MM.1S (cell line): ENCODE data around the gene NOB1.
"Not testable (repeated sequence)": the region's sequence is repeated elsewhere in the genome, so short reads cannot be mapped to it uniquely, and the experiment has no call there.

ENCODE experiments used
- DNase-seq: peaks from one replicate; pipeline ENCODE4 v3.0.0-alpha.2; 2015
- H2AFZ ChIP-seq: fragments of 300-600 bp; sonication (generic); 2 replicates; pipeline ENCODE4 v1.6.0; 2016; ENCODE audit warnings: antibody characterized with exemption, low read length
- H3F3A ChIP-seq: fragments of 300-600 bp; sonication (generic); 2 replicates; pipeline ENCODE4 v1.6.1; 2016; ENCODE audit warnings: mild to moderate bottlenecking, antibody characterized with exemption, low read length, moderate library complexity, mixed read lengths; ENCODE audit not compliant: insufficient read depth
- H3K27ac ChIP-seq: fragments of 300-600 bp; sonication (generic); 2 replicates; pipeline ENCODE4 v1.5.1; 2016; ENCODE audit warnings: mild to moderate bottlenecking, low read length
- H3K27me3 ChIP-seq: fragments of 300-600 bp; sonication (generic); replicated peaks from 2 replicates; pipeline ENCODE4 v1.6.0; 2016; ENCODE audit warnings: low read length; ENCODE audit not compliant: insufficient read depth
- H3K36me3 ChIP-seq: fragments of 300-600 bp; sonication (generic); replicated peaks from 2 replicates; pipeline ENCODE4 v1.6.1; 2016; ENCODE audit warnings: mild to moderate bottlenecking, low read length, mixed read lengths; ENCODE audit not compliant: insufficient read depth
- H3K4me1 ChIP-seq: fragments of 300-600 bp; sonication (generic); 2 replicates; pipeline ENCODE4 v1.6.1; 2016; ENCODE audit warnings: low read length, mixed read lengths
- H3K4me2 ChIP-seq: fragments of 300-600 bp; sonication (generic); 2 replicates; pipeline ENCODE4 v1.6.0; 2016; ENCODE audit warnings: low read depth, low read length
- H3K4me3 ChIP-seq: fragments of 300-600 bp; sonication (generic); 2 replicates; pipeline ENCODE4 v1.5.1; 2016; ENCODE audit warnings: low read length, mixed read lengths
- H3K79me2 ChIP-seq: fragments of 300-600 bp; sonication (generic); 2 replicates; pipeline ENCODE4 v1.6.1; 2016; ENCODE audit warnings: mixed run types, low read length, mixed read lengths
- H3K9ac ChIP-seq: fragments of 300-600 bp; sonication (generic); 2 replicates; pipeline ENCODE4 v1.6.1; 2016; ENCODE audit warnings: low read length, mixed read lengths
- H3K9me2 ChIP-seq: fragments of 300-600 bp; sonication (generic); replicated peaks from 2 replicates; pipeline ENCODE4 v1.6.1; 2016; ENCODE audit warnings: mild to moderate bottlenecking, low read length, mixed read lengths; ENCODE audit not compliant: insufficient read depth
- H3K9me3 ChIP-seq: fragments of 300-600 bp; sonication (generic); replicated peaks from 2 replicates; pipeline ENCODE4 v1.6.1; 2016; ENCODE audit warnings: mild to moderate bottlenecking, low read length, mixed read lengths; ENCODE audit not compliant: insufficient read depth
- H4K20me1 ChIP-seq: fragments of 300-600 bp; sonication (generic); 2 replicates; pipeline ENCODE4 v1.6.1; 2016; ENCODE audit warnings: mild to moderate bottlenecking, low read length, moderate library complexity, mixed read lengths; ENCODE audit not compliant: insufficient read depth
- EZH2 ChIP-seq: fragments of 300-600 bp; sonication (generic); optimal IDR thresholded peaks from 2 replicates; pipeline ENCODE3; 2017; ENCODE audit warnings: low read depth, mild to moderate bottlenecking, antibody characterized with exemption, low read length, mixed read lengths
- EZH2phosphoT487 ChIP-seq: fragments of 300-600 bp; sonication (generic); IDR thresholded peaks from 2 replicates; pipeline ENCODE4 v1.6.1; 2018; ENCODE audit warnings: antibody characterized with exemption, low read length
- TF ChIP-seq, protein P1 (sequence below): fragments of 300-600 bp; sonication (generic); IDR thresholded peaks from 2 replicates; pipeline ENCODE4 v1.5.1; 2016; ENCODE audit warnings: antibody characterized with exemption, low read length, mixed read lengths

The NOB1 gene

DNA sequence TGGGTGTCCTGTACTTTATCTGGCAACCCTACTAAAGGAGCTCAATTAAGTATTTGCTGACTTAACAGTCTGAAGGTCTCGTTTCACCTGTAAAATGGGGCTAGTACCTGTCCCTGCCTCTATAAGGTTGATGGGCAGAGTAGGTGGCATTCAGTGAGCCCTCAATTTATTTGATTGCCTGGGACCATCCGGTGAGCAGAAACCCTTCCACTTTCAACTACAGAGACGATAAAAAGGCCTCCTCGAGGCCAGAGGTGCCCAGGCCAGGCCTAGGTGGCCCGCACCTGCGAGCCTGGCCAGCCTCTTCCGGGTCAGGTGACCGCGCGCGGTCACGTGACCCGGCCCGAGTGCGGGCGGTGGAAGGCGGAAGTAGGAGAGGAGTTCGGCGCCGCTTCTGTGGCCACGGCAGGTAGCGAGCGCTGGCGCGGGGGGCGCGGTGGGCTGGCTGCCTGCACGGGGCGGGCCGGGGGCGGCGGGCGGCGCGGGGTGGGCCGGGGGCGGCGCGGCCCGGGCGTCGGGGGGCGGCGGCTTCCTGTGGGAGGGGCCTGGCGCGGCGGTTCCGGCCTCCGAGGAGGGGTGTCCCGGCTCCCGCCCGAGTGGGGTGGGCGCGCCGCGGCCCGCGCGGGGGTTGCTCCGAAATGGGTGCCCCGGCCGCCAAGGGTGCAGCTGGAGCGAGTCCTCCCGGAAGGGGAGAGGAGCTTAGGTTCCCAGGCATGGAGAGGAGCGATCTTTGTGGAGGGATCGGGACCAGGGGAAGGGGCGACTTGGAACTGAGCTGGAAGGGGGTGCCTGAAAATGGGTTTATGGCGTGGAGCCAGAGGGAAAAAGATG lies 7.5 kb upstream of the NOB1 start, which contains the start of gene WWP2:
Gene WWP2 (plus strand): TSS at position 350 of the 831 bp plus-strand sequence. CDS start 24,679 bp downstream, outside the sequence.
- peak within 1 kb of the TSS; percentile 77 for H3K4me2 ChIP-seq
- TF ChIP-seq, protein P1, sequence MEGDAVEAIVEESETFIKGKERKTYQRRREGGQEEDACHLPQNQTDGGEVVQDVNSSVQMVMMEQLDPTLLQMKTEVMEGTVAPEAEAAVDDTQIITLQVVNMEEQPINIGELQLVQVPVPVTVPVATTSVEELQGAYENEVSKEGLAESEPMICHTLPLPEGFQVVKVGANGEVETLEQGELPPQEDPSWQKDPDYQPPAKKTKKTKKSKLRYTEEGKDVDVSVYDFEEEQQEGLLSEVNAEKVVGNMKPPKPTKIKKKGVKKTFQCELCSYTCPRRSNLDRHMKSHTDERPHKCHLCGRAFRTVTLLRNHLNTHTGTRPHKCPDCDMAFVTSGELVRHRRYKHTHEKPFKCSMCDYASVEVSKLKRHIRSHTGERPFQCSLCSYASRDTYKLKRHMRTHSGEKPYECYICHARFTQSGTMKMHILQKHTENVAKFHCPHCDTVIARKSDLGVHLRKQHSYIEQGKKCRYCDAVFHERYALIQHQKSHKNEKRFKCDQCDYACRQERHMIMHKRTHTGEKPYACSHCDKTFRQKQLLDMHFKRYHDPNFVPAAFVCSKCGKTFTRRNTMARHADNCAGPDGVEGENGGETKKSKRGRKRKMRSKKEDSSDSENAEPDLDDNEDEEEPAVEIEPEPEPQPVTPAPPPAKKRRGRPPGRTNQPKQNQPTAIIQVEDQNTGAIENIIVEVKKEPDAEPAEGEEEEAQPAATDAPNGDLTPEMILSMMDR: no peak
- TF ChIP-seq EZH2: no peak
- TF ChIP-seq EZH2phosphoT487: no peak
- peak within 1 kb of the TSS; percentile 93 for H3K9ac ChIP-seq
- DNase-seq: peak; percentile 89
- H3K4me3 ChIP-seq: peak within 1 kb of the TSS; percentile 95
- H3F3A ChIP-seq: peaks cover 14% of the 10 kb centered on the region; the same call in 1 of the 2 replicates
- H3K4me1 ChIP-seq: peaks cover 13% of the 10 kb centered on the region
- peak within 1 kb of the TSS; percentile 72; the same call in 1 of the 2 replicates for H3K27ac ChIP-seq
- H3K9me3 ChIP-seq: no peaks in the 10 kb centered on the region
- no peaks in the 10 kb centered on the region for H4K20me1 ChIP-seq
- H3K9me2 ChIP-seq: no peaks in the 10 kb centered on the region
- no peaks in the 10 kb centered on the region for H3K27me3 ChIP-seq
- no peaks in the 10 kb centered on the region for H3K36me3 ChIP-seq
- peaks cover 48% of the 10 kb centered on the region for H3K79me2 ChIP-seq
- H2AFZ ChIP-seq: peak within 1 kb of the TSS; percentile 85

DNA sequence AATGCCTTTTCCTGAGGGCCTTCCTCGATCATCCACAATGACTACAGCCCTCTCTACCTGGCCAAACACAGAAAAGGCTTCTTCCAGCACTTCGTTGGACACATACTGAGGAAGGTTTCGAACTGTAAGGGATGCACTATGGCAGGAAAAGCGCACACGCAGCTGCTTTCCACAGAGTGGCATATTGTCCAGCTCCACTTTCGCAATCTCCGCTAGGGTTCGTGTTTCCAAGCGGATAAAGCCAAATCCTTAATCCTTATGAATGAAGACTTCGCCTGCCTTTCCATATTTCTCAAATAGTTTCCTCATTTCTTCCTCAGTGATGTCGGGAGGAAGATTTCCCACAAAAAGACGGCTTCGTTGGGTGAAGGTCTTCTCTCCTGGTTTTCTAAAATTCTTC lies 2.6 kb upstream of the NOB1 start:
- H3K4me1 ChIP-seq: peaks cover 11% of the 10 kb centered on the region; the same call in 1 of the 2 replicates
- H4K20me1 ChIP-seq, H3K27ac ChIP-seq, H3K9me2 ChIP-seq, H3K9ac ChIP-seq, H3K9me3 ChIP-seq, H3F3A ChIP-seq, H3K4me3 ChIP-seq, H3K36me3 ChIP-seq, H3K27me3 ChIP-seq, H3K4me2 ChIP-seq, DNase-seq, H2AFZ ChIP-seq: not testable (repeated sequence)
- H3K79me2 ChIP-seq: peaks cover 24% of the 10 kb centered on the region

DNA sequence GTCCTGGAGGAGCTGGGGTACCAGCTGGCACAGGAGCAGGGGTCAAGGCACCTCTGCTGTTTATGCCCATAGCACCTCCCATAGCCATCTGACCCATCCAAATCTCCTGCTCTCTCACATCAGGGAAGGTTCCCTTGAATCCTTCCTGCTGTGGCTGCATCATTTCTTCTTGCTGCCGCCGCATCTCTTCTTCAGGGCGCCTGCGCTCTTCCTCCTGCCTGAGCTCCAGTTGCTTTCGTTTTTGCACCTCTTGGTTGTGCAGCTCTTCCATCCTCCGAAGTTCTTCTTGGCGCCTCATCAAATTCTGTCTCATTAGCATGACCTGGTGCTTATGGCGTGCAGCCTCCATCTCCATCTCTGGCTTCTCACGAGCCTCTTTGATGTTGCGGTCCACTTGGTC lies 2.0 kb upstream of the NOB1 start:
- Histone ChIP-seq H3K4me1 (peaks cover 9% of the 10 kb centered on the region; the same call in 1 of the 2 replicates), H3K27ac (no peak overlapping the region), H3K9me2 (no peaks in the 10 kb centered on the region), H3K4me3 (no peak overlapping the region), H3K79me2 (peaks cover 30% of the 10 kb centered on the region), H3K4me2 (no peak overlapping the region), H4K20me1 (no peaks in the 10 kb centered on the region), H3K9me3 (no peaks in the 10 kb centered on the region), H3K27me3 (no peaks in the 10 kb centered on the region), H2AFZ (no peak overlapping the region), H3F3A (peaks cover 7% of the 10 kb centered on the region; the same call in 1 of the 2 replicates), H3K9ac (no peak overlapping the region), H3K36me3 (no peaks in the 10 kb centered on the region)
- TF ChIP-seq EZH2phosphoT487 (no peak), EZH2 (no peak)
- TF ChIP-seq, protein P1: no peak
- no peak for DNase-seq

DNA sequence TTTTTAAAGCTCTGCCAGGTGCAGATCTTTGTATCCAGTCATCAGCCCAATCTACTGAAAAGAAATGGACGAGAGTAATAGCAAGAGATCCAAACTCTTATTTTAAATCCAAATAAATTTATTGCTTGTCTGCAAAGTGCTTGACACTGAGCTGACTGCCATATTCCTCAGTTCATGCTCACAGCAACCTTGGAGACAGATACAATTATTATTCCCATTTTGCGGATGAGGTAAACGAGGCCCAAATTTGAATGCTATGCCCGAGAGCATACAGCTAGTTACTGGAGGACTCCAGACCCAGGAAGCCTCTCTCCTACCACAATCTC lies 620 bp downstream of the NOB1 start:
- Histone ChIP-seq H3K9me3 (no peaks in the 10 kb centered on the region), H2AFZ (peak overlapping the region; percentile 75), H3K27me3 (no peaks in the 10 kb centered on the region), H3K36me3 (peaks cover 2% of the 10 kb centered on the region; the same call in 1 of the 2 replicates), H3K9me2 (no peaks in the 10 kb centered on the region), H3F3A (peaks cover 4% of the 10 kb centered on the region; the same call in 1 of the 2 replicates), H3K4me2 (peak overlapping the region; percentile 85), H3K27ac (peak overlapping the region; percentile 33), H4K20me1 (no peaks in the 10 kb centered on the region), H3K4me3 (peak overlapping the region; percentile 83), H3K79me2 (peaks cover 51% of the 10 kb centered on the region), H3K4me1 (peaks cover 6% of the 10 kb centered on the region; the same call in 1 of the 2 replicates), H3K9ac (peak overlapping the region; percentile 86)
- DNase-seq: no peak
- TF ChIP-seq EZH2 (no peak), EZH2phosphoT487 (no peak)
- TF ChIP-seq, protein P1: no peak
